ENCODE data around the gene IL17B.
A peak's percentile ranks its signal among the peaks of the same experiment; 100 is the strongest.

Gene IL17B

DNA sequence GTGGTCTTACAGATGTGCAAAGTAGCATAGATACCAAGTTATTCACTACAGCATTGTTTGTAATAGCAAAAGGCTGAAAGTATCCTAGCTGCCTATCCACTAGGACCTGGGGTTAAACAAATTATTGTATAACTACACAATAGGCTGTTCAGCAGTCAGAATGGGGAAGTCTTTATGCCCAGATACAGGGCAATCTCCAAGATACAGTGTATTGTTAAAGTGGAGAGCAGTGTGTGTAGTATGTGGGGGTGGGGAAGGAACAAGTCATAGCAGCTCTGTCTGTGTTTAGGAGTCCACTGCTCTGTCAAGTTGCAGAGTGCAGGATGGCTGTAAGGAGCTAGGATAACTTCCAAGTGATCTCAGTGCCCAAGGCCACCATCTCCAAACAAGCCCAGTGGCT, 15.7 kb downstream of the IL17B start:
- Mint-ChIP-seq H3K9me3 (no peaks in the 10 kb centered on the region), H3K27ac (no peak overlapping the region), H3K36me3 (peaks cover 4% of the 10 kb centered on the region), H3K27me3 (no peaks in the 10 kb centered on the region), H3K4me1 (peaks cover 39% of the 10 kb centered on the region), H3K4me3 (no peak overlapping the region)

DNA sequence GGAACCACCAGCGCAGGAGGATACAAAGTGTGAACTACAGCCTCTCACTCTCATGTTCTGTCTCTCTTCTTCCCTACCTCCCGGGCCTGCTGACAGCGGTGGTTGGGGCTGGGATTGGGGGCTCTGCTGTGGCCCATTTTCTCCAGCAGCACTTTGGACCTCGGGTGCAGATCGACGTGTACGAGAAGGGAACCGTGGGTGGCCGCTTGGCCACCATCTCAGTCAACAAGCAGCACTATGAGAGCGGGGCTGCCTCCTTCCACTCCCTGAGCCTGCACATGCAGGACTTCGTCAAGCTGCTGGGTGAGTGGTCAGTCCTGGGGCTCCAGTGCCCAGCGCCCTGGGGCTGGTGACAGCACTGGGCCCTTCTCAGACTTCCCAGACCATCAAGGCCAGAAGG, 16.6 kb downstream of the IL17B start:
- no peaks in the 10 kb centered on the region for H3K9me3 Mint-ChIP-seq
- peaks cover 4% of the 10 kb centered on the region for H3K36me3 Mint-ChIP-seq
- no peak overlapping the region for H3K27ac Mint-ChIP-seq
- peaks cover 42% of the 10 kb centered on the region for H3K4me1 Mint-ChIP-seq
- H3K4me3 Mint-ChIP-seq: no peak overlapping the region
- no peaks in the 10 kb centered on the region for H3K27me3 Mint-ChIP-seq

GRCh38 chr5:149360272-149360671, 18.8 kb downstream of the IL17B start:
- peaks cover 56% of the 10 kb centered on the region for H3K4me1 Mint-ChIP-seq
- H3K4me3 Mint-ChIP-seq: peak overlapping the region; percentile 42
- no peaks in the 10 kb centered on the region for H3K27me3 Mint-ChIP-seq
- peak overlapping the region; percentile 87 for H3K27ac Mint-ChIP-seq
- peaks cover 11% of the 10 kb centered on the region for H3K36me3 Mint-ChIP-seq
- H3K9me3 Mint-ChIP-seq: no peaks in the 10 kb centered on the region

DNA sequence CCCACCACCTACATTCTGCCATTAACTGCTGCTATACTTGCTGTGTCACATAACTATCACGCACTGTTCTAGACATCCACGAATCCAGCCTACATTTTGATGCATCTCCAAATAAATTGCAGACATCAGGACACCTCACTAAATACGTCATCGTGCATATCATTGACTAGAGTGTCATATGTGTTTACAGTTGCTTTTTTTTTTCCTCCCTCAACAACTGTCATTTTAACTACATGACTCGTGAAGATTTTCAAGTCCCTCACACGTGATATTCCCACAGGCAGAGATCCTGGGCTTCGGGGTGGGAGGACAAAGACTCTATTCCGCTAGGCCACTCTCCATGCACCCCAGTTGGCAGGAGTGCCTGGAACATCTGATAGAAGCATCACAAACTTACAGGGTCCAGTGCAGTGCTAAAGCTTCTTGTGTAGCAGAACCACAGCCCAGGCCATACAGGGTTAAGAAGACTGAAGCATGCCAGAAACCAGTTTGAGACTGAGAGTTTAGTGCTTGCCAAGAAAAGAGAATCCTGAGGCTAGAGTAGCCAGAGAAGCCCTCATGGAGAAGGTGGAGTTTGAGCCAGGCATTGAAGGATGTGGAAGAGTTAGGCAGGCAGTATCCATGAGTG, 20.1 kb downstream of the IL17B start:
- H3K4me3 Mint-ChIP-seq: peak overlapping the region; percentile 96
- peak overlapping the region; percentile 92 for H3K27ac Mint-ChIP-seq
- no peaks in the 10 kb centered on the region for H3K9me3 Mint-ChIP-seq
- H3K36me3 Mint-ChIP-seq: peaks cover 13% of the 10 kb centered on the region
- peaks cover 64% of the 10 kb centered on the region for H3K4me1 Mint-ChIP-seq
- H3K27me3 Mint-ChIP-seq: no peaks in the 10 kb centered on the region

GRCh38 chr5:149358294-149358651, 20.8 kb downstream of the IL17B start:
- peaks cover 70% of the 10 kb centered on the region for H3K4me1 Mint-ChIP-seq
- H3K4me3 Mint-ChIP-seq: peak overlapping the region; percentile 96
- no peaks in the 10 kb centered on the region for H3K27me3 Mint-ChIP-seq
- H3K27ac Mint-ChIP-seq: peak overlapping the region; percentile 92
- H3K9me3 Mint-ChIP-seq: no peaks in the 10 kb centered on the region
- H3K36me3 Mint-ChIP-seq: peaks cover 17% of the 10 kb centered on the region

DNA sequence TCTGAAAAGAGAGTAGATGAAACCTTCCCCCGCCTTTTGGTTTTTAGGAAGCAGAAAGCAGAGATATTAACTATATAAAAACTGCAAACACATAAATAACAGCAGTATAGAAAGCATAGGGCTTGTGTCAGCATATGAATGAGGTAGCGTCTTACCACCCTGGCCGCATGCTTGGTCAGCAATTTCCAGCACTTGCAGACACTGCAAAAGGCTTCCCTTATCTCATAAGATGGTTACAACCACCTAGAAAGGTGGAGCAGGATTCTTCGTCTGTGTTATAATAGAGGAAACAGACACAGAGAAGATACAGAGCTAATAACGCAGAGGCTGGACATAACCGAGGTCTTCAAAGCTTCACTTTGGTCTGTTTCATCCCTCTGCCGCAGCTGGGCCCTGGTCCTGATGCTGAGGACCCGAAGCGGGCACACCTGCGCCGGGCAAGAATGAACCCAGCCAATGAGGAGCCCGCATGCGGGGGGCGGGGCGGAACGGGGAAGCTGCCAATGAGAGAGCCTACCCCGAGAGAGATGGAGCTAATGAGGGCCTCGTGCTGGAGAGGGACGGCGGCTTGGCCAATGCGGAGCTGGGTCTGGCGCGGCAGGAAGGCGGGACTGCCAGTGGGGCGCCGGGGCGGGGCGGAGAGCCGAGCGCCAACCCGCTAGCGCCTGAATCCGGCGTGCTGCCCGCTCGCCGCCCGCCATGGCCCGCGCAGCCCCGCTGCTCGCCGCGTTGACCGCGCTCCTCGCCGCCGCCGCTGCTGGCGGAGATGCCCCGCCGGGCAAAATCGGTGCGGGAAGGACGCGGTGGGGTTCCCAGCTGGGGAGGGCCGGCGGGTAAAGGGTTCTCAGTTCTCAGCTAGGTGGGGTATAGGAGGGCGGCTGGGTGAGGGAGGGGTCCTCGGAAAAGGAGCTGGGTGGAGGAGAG, 21.5 kb downstream of the IL17B start, which contains the start of gene PCYOX1L:
TSS of gene PCYOX1L (plus strand) at position 677 of the 924 bp plus-strand sequence. CDS start at position 700, 23 bp downstream.
- Mint-ChIP-seq H3K4me3 (peak within 1 kb of the TSS; percentile 96), H3K9me3 (no peaks in the 10 kb centered on the region), H3K27me3 (no peaks in the 10 kb centered on the region)

GRCh38 chr5:149356391-149356790, 22.7 kb downstream of the IL17B start:
- no peak overlapping the region for H3K27ac Mint-ChIP-seq

More for the DNA sequence above, 21.5 kb downstream of the IL17B start, which contains the start of gene PCYOX1L:
- Mint-ChIP-seq H3K36me3 (peaks cover 18% of the 10 kb centered on the region), H3K27ac (peak within 1 kb of the TSS; percentile 92), H3K4me1 (peaks cover 69% of the 10 kb centered on the region)

DNA sequence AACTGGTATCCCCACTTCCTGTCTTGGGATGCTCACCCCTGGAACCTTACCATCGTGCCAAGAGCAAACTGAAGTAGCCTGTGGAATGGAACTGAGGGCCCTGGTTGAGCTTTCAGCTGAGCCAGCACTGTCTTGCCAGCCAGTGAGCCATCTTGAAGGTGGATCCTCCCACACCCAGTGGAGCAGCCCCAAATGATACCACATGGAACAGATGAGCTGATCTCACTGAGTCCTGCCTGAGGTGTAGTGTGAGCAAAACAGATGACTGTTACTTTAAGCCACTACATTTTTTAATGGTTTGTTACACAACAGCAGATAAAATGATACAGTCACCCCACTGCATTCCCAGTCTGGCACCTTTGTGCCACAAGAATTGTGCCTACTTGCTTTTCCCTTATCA, 23.4 kb downstream of the IL17B start:
- H3K36me3 Mint-ChIP-seq: peaks cover 33% of the 10 kb centered on the region
- H3K27me3 Mint-ChIP-seq: no peaks in the 10 kb centered on the region
- H3K27ac Mint-ChIP-seq: no peak overlapping the region
- H3K4me1 Mint-ChIP-seq: peaks cover 83% of the 10 kb centered on the region
- H3K4me3 Mint-ChIP-seq: no peak overlapping the region
- H3K9me3 Mint-ChIP-seq: no peaks in the 10 kb centered on the region

More at GRCh38 chr5:149356391-149356790, 22.7 kb downstream of the IL17B start:
- Mint-ChIP-seq H3K27me3 (no peaks in the 10 kb centered on the region), H3K4me1 (peaks cover 81% of the 10 kb centered on the region), H3K4me3 (no peak overlapping the region), H3K9me3 (no peaks in the 10 kb centered on the region), H3K36me3 (peaks cover 28% of the 10 kb centered on the region)

DNA sequence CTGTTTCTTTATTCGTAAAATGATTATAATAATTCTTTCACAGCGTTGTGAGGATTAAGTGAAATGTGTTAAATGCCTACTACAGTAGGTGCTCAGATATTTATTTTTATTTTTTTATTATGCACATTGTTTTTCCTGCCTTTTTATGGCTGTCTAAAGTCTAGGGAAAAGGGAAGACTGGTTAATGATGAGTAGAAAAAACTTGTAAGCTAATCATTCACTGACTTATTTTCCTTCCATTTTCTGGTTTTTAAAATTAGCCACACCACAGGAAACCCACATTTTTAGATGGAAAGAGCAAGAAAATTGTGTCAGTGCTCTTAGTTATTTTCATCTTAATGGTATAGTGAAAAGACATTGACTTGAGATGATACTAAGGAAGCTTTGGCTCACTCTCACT, 25.2 kb downstream of the IL17B start:
- H3K27me3 Mint-ChIP-seq: no peaks in the 10 kb centered on the region
- H3K9me3 Mint-ChIP-seq: no peaks in the 10 kb centered on the region
- H3K36me3 Mint-ChIP-seq: peaks cover 46% of the 10 kb centered on the region
- no peak overlapping the region for H3K27ac Mint-ChIP-seq
- peaks cover 83% of the 10 kb centered on the region for H3K4me1 Mint-ChIP-seq
- no peak overlapping the region for H3K4me3 Mint-ChIP-seq

GRCh38 chr5:149352169-149352568, 26.9 kb downstream of the IL17B start:
- H3K9me3 Mint-ChIP-seq: no peaks in the 10 kb centered on the region
- H3K36me3 Mint-ChIP-seq: peaks cover 56% of the 10 kb centered on the region
- no peaks in the 10 kb centered on the region for H3K27me3 Mint-ChIP-seq
- H3K27ac Mint-ChIP-seq: peak overlapping the region; percentile 35
- H3K4me3 Mint-ChIP-seq: no peak overlapping the region
- peaks cover 86% of the 10 kb centered on the region for H3K4me1 Mint-ChIP-seq

GRCh38 chr5:149349382-149349781, 29.7 kb downstream of the IL17B start:
- Mint-ChIP-seq H3K36me3 (peaks cover 48% of the 10 kb centered on the region), H3K4me3 (peak overlapping the region; percentile 84), H3K27ac (peak overlapping the region; percentile 95), H3K27me3 (no peaks in the 10 kb centered on the region), H3K9me3 (no peaks in the 10 kb centered on the region), H3K4me1 (peaks cover 86% of the 10 kb centered on the region)

- Mint-ChIP-seq H3K4me1 (peaks cover 86% of the 10 kb centered on the region), H3K36me3 (peaks cover 44% of the 10 kb centered on the region), H3K9me3 (no peaks in the 10 kb centered on the region), H3K27me3 (no peaks in the 10 kb centered on the region), H3K4me3 (peak overlapping the region; percentile 84), H3K27ac (peak overlapping the region; percentile 95)
These were observed 30.6 kb downstream of the IL17B start for GRCh38 chr5:149348518-149348917.

- H3K4me1 Mint-ChIP-seq: peaks cover 66% of the 10 kb centered on the region
- no peaks in the 10 kb centered on the region for H3K9me3 Mint-ChIP-seq
- no peaks in the 10 kb centered on the region for H3K27me3 Mint-ChIP-seq
- H3K36me3 Mint-ChIP-seq: peaks cover 27% of the 10 kb centered on the region
- peak overlapping the region; percentile 99 for H3K27ac Mint-ChIP-seq
- H3K4me3 Mint-ChIP-seq: peak overlapping the region; percentile 96
These were observed 33.2 kb downstream of the IL17B start for GRCh38 chr5:149345892-149346222.

DNA sequence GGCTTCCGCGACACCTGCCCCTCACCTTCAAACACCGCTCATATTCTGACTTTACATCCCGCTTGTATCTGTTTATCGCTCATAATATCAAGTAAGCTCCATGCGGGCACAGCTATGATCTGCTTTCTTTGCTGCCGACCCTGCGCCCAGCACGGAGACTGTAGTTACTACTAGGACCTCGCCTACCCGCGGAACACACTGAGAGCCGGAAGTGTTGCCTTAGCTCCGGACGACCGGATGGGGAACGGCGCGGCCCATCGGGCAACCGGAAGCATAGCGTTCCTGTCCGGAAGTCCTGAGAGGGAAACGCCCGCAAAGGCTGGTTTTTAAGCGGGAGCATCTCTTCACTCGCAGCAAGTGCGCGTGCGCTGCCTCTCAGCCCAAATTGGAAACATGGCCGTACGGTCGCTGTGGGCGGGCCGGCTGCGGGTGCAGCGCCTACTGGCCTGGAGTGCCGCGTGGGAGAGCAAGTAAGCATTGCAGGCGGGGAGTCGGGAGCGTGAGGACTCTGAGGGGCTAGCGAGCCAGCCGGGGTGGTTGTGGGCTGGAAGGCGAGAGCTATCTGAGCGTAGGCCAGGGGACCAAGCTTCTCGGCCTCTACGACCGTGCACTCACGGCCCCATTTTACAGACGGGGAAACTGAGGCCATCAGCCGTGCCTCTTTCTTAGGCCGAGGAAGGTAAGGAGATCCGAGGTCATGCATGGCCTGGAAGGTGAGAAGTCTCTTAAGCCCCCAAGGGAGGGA, 33.8 kb downstream of the IL17B start, which contains the start of gene GRPEL2:
TSS of gene GRPEL2 (plus strand) at position 353 of the 745 bp plus-strand sequence. CDS start at position 394, 41 bp downstream.
- Mint-ChIP-seq H3K27ac (peak within 1 kb of the TSS; percentile 99), H3K27me3 (no peaks in the 10 kb centered on the region), H3K4me1 (peaks cover 61% of the 10 kb centered on the region), H3K9me3 (no peaks in the 10 kb centered on the region), H3K36me3 (peaks cover 22% of the 10 kb centered on the region), H3K4me3 (peak within 1 kb of the TSS; percentile 96)

DNA sequence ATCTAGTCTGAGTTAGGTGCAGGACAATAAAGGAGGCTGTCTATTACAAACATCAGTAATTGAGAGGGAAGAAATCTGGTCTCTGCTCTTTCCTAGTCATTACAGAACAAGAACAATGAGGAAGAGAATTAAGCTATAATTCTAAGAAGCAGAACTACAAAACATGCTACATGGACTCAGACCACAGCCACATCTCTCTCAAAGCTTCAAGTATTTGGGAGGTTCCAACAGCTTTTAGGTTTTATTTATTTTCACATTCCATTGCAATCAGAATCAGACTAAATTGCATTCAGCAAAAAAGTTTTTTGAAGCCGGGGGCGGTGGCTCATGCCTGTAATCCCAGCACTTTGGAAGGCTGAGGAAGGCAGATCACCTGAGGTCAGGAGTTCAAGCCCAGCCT, 34.9 kb downstream of the IL17B start:
- peaks cover 12% of the 10 kb centered on the region for H3K36me3 Mint-ChIP-seq
- H3K27me3 Mint-ChIP-seq: no peaks in the 10 kb centered on the region
- peak overlapping the region; percentile 48 for H3K27ac Mint-ChIP-seq
- no peaks in the 10 kb centered on the region for H3K9me3 Mint-ChIP-seq
- H3K4me3 Mint-ChIP-seq: peak overlapping the region; percentile 96
- peaks cover 50% of the 10 kb centered on the region for H3K4me1 Mint-ChIP-seq

Data from activated naive CD4-positive, alpha-beta T cell treated with anti-CD3 and anti-CD28 coated beads, Interleukin-2, amount 50 U/mL, for 24 hours (primary cell).